Transverse colon (tissue), 4 donors: ENCODE results near the gene OR51I1.

Experiments
- CTCF ChIP-seq, 5 experiments: fragments of 200-600 bp in 3 of 5; fragments of 450-650 bp in 2 of 5; sonication (generic) in 3 of 5; IDR thresholded peaks; 1 replicate in 2 of 5; 2 replicates in 3 of 5; pipeline ENCODE4 v1.5.1; 2016 to 2017; ENCODE audit warnings: antibody characterized with exemption in 5 of 5, inconsistent platforms in 3 of 5, mild to moderate bottlenecking in 2 of 5, moderate library complexity in 1 of 5
- EP300 ChIP-seq: sonication (generic); formaldehyde crosslinking; IDR thresholded peaks from one replicate; pipeline ENCODE4 v1.6.1; 2017; ENCODE audit warnings: antibody characterized with exemption, low read depth
- POLR2A ChIP-seq: fragments of 450-650 bp; IDR thresholded peaks from one replicate; pipeline ENCODE4 v1.6.1; 2016; ENCODE audit warnings: antibody characterized with exemption, mild to moderate bottlenecking, moderate library complexity
- POLR2AphosphoS5 ChIP-seq, 3 donors: sonication (generic); formaldehyde crosslinking; IDR thresholded peaks; one replicate each; pipeline ENCODE4 v1.6.1; 2016; ENCODE audit warnings: antibody characterized with exemption in 3 of 3

GRCh38 chr11:5405173-5405572, 36.1 kb downstream of the OR51I1 start:
- TF ChIP-seq POLR2A (no peak), CTCF (IDR thresholded peaks at IDR 0.05) (no peak), POLR2AphosphoS5 (IDR thresholded peaks at IDR 0.05) (no peak), EP300 (no peak)
